Panc1 (cell line): ENCODE data around the gene TTF1. TPM values are rescaled to one million over a fixed set of nuclear protein-coding genes. Genes with fewer than 3 reads are reported as not detected.

Experiments
- ATAC-seq: fragments of 200-7000 bp; cut with Tn5 transposase; 2 replicates; pipeline ENCODE4 v1.9.1; 2020; ENCODE audit warnings: mild to moderate bottlenecking, moderate library complexity
- BruUV-seq: library from RNA; stranded (reverse); fragments of 400-500 nt; replicated peaks from 2 replicates; lab custom pipeline; 2021; lab: Mats Ljungman, UMichigan
- CTCF ChIA-PET: fragments of 300-600 bp; sonication (Branson Sonifier 250); formaldehyde crosslinking; loops from one replicate; lab custom pipeline; 2022; ENCODE audit warnings: antibody characterized with exemption; lab: Charles Lee
- POLR2A ChIA-PET: fragments of 300-600 bp; sonication (Branson Sonifier 250); formaldehyde crosslinking; loops from one replicate; lab custom pipeline; 2022; ENCODE audit warnings: antibody characterized with exemption; lab: Charles Lee
- DNase-seq: peaks from one replicate; pipeline ENCODE4 v3.0.0-alpha.2; 2010; ENCODE audit warnings: low read depth, low spot score
- H3K27ac ChIP-seq: 2 replicates; pipeline ENCODE4 v1.5.1; 2011; ENCODE audit warnings: mild to moderate bottlenecking, low read length, inconsistent platforms
- H3K27me3 ChIP-seq: fragments of 200-500 bp; sonication (Bioruptor generic); 2 replicates; pipeline ENCODE4 v1.6.0; 2014; ENCODE audit warnings: low read length, inconsistent platforms; ENCODE audit not compliant: control insufficient read depth, insufficient read depth
- H3K36me3 ChIP-seq: fragments of 200-500 bp; sonication (Bioruptor generic); 2 replicates; pipeline ENCODE4 v1.5.1; 2014; ENCODE audit warnings: inconsistent platforms, mild to moderate bottlenecking, low read length, moderate library complexity; ENCODE audit not compliant: control insufficient read depth, insufficient read depth
- H3K4me1 ChIP-seq: 2 replicates; pipeline ENCODE4 v1.5.1; 2011; ENCODE audit warnings: inconsistent platforms, mild to moderate bottlenecking, low read length, moderate library complexity; ENCODE audit not compliant: control insufficient read depth, insufficient read depth
- H3K4me3 ChIP-seq, 2 experiments: 2 replicates each; pipeline ENCODE4 v1.5.1; 2011 to 2012; ENCODE audit warnings: low read depth in 2 of 2, low read length in 2 of 2, mild to moderate bottlenecking in 2 of 2, inconsistent platforms in 1 of 2, moderate library complexity in 1 of 2
- H3K9me3 ChIP-seq: fragments of 200-500 bp; sonication (Bioruptor generic); 2 replicates; pipeline ENCODE4 v1.5.1; 2014; ENCODE audit warnings: low read depth, mild to moderate bottlenecking, inconsistent platforms, low read length, moderate library complexity; ENCODE audit not compliant: control insufficient read depth, insufficient read depth
- POLR2AphosphoS5 ChIP-seq: IDR thresholded peaks from 2 replicates; pipeline ENCODE4 v1.6.1; 2012; ENCODE audit warnings: mild to moderate bottlenecking, low read depth, low read length, moderate library complexity
- REST ChIP-seq, 2 experiments: IDR thresholded peaks; 2 replicates each; pipeline ENCODE4 v1.6.1; 2011 to 2012; ENCODE audit warnings: low read depth in 2 of 2, control low read depth in 1 of 2, low read length in 1 of 2, mild to moderate bottlenecking in 1 of 2, moderate library complexity in 1 of 2; ENCODE audit not compliant: insufficient read depth in 1 of 2
- SIN3A ChIP-seq: IDR thresholded peaks from 2 replicates; pipeline ENCODE4 v1.6.1; 2012; ENCODE audit warnings: low read depth, mild to moderate bottlenecking, low read length, moderate library complexity, borderline replicate concordance; ENCODE audit not compliant: insufficient read depth
- TCF7L2 ChIP-seq: IDR thresholded peaks from 2 replicates; pipeline ENCODE4 v1.6.1; 2011; ENCODE audit warnings: mild to moderate bottlenecking, low read depth, low read length, inconsistent platforms
- in situ Hi-C: cut with HindIII; loops from 2 replicates; pipeline ENCODE4 v1.10.0; 2016; ENCODE audit warnings: low sequenced_read_pairs, low pct_unique_long_range_greater_than_20kb
- intact Hi-C: fragments of 100-400 bp; cut with micrococcal nuclease; formaldehyde crosslinking; loops from one replicate; pipeline ENCODE4 v1.10.0; 2022; ENCODE audit not compliant: unreplicated experiment
- total RNA-seq: library from RNA; stranded (reverse); gene quantifications from one replicate; pipeline ENCODE4 v1.2.1, GENCODE V29; 2021; ENCODE audit not compliant: unreplicated experiment
- TF ChIP-seq, protein P1 (sequence below): fragments of 450-650 bp; IDR thresholded peaks from 2 replicates; pipeline ENCODE4 v1.5.1; 2017; ENCODE audit warnings: mild to moderate bottlenecking

The TTF1 gene
- total RNA-seq, 1 experiment from 2014 or later: 8.4 TPM

DNA sequence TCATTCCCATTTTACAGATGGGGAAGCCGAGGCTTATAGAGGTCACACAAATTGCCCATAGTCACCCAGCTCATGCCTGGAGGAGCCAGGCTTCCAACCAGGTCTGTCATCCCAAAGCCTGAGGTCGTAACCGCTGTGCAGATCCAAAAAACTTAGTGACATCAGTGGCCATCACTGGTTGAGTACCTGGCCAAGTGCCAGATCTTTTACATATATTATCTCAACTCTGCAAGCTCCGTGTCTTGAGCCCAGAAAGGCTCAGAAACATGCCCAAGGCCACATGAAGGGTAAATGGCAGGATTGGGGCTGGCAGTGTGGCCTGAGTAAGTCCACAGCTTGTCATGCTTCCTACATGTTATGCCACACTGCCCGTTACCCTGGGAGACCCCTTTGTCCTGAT, 16.9 kb upstream of the TTF1 start:
- TF ChIP-seq TCF7L2: no peak
- no peak for TF ChIP-seq SIN3A
- TF ChIP-seq REST (IDR thresholded peaks at IDR 0.05; ENCODE audit: insufficient read depth in 1 of 2, low read depth in 2 of 2, low read length in 1 of 2): no peak
- TF ChIP-seq, protein P1, sequence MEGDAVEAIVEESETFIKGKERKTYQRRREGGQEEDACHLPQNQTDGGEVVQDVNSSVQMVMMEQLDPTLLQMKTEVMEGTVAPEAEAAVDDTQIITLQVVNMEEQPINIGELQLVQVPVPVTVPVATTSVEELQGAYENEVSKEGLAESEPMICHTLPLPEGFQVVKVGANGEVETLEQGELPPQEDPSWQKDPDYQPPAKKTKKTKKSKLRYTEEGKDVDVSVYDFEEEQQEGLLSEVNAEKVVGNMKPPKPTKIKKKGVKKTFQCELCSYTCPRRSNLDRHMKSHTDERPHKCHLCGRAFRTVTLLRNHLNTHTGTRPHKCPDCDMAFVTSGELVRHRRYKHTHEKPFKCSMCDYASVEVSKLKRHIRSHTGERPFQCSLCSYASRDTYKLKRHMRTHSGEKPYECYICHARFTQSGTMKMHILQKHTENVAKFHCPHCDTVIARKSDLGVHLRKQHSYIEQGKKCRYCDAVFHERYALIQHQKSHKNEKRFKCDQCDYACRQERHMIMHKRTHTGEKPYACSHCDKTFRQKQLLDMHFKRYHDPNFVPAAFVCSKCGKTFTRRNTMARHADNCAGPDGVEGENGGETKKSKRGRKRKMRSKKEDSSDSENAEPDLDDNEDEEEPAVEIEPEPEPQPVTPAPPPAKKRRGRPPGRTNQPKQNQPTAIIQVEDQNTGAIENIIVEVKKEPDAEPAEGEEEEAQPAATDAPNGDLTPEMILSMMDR: no peak
- no peak for TF ChIP-seq POLR2AphosphoS5
- CTCF ChIA-PET: no interaction called here
- in situ Hi-C loops: no loop called here
- Histone ChIP-seq H3K4me1 (no peaks in the 10 kb centered on the region), H3K27ac (no peak overlapping the region), H3K4me3 (no peak overlapping the region), H3K27me3 (0 out of 2 replicates have a peak, but pooled peaks cover 3% of the 10 kb centered on the region), H3K36me3 (no peaks in the 10 kb centered on the region), H3K9me3 (no peaks in the 10 kb centered on the region)
- DNase-seq: no peak
- intact Hi-C loops: no loop called here
- no peak for ATAC-seq
- BruUV-seq: no TSS peak
- POLR2A ChIA-PET: no interaction called here

DNA sequence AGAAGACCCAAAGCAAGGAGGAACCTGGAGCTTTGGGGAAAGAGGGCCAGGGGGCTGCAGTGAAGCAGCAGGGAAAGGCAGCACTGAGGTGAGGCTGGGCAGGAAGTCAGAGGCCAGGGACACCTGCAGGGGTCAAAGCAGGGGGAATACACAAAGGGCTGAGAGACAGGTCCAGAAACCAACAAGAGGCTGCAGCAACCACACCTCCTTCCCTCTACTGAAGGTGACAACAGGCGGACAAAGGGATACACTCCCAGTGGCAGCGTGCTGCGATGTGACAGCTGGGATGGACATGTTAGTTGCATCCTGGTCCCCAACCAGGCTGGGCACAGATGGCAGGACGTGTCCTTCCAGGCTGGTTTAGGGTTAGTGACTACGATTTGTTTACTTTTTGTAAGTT, 15.9 kb upstream of the TTF1 start:
- H3K36me3 ChIP-seq: no peaks in the 10 kb centered on the region
- intact Hi-C loops (no loop called here), in situ Hi-C loops (no loop called here)
- no TSS peak for BruUV-seq
- ATAC-seq: no peak
- H3K9me3 ChIP-seq: no peaks in the 10 kb centered on the region
- CTCF ChIA-PET: interaction anchor here (0.6 kb wide), 1 partner anchor 16 kb away, joined by 6 read pairs; no protein-coding TSS in a partner anchor
- DNase-seq: no peak
- H3K4me3 ChIP-seq: no peak overlapping the region
- POLR2A ChIA-PET: interaction anchor here (0.6 kb wide), 1 partner anchor 142 kb away, joined by 8 read pairs; no protein-coding TSS in a partner anchor
- H3K4me1 ChIP-seq: no peaks in the 10 kb centered on the region
- H3K27me3 ChIP-seq: 0 out of 2 replicates have a peak, but pooled peaks cover 5% of the 10 kb centered on the region
- H3K27ac ChIP-seq: no peak overlapping the region
- TF ChIP-seq REST (IDR thresholded peaks at IDR 0.05; ENCODE audit: insufficient read depth in 1 of 2, low read depth in 2 of 2, low read length in 1 of 2): no peak
